ENCODE data around the gene FER.
"Not testable (repeated sequence)": the region's sequence is repeated elsewhere in the genome, so short reads cannot be mapped to it uniquely, and the experiment has no call there.

FER gene

GRCh38 chr5:108801776-108802175 is 54.1 kb downstream of the FER start:
- DNase-seq: no peak

- no peak for DNase-seq
Measured at GRCh38 chr5:108810717-108811116, 63.0 kb downstream of the FER start.

- no peak for DNase-seq
Measured at GRCh38 chr5:108813673-108814072, 66.0 kb downstream of the FER start.

GRCh38 chr5:108814551-108814950 is 66.9 kb downstream of the FER start:
- no peak for DNase-seq

- DNase-seq: no peak
Measured at GRCh38 chr5:108818613-108819272, 71.0 kb downstream of the FER start.

- DNase-seq: no peak
Measured at GRCh38 chr5:108820983-108821382, 73.3 kb downstream of the FER start.

GRCh38 chr5:108822211-108822947 is 74.7 kb downstream of the FER start:
- DNase-seq: no peak

- DNase-seq: no peak
Measured at GRCh38 chr5:108827131-108827530, 79.4 kb downstream of the FER start.

- no peak for DNase-seq
Measured at GRCh38 chr5:108830705-108831276, 83.1 kb downstream of the FER start.

- DNase-seq: no peak
Measured at GRCh38 chr5:108836492-108836891, 88.8 kb downstream of the FER start.

GRCh38 chr5:108842260-108842941 is 94.7 kb downstream of the FER start:
- not testable (repeated sequence) for DNase-seq

GRCh38 chr5:108851129-108851528 is 103.4 kb downstream of the FER start:
- not testable (repeated sequence) for DNase-seq

GRCh38 chr5:108857905-108858304 is 110.2 kb downstream of the FER start:
- no peak for DNase-seq

- no peak for DNase-seq
Measured at GRCh38 chr5:108858959-108859358, 111.3 kb downstream of the FER start.

- no peak for DNase-seq
Measured at GRCh38 chr5:108862211-108862610, 114.5 kb downstream of the FER start.

- not testable (repeated sequence) for DNase-seq
Measured at GRCh38 chr5:108866097-108866496, 118.4 kb downstream of the FER start.

- no peak for DNase-seq
Measured at GRCh38 chr5:108867656-108868055, 120.0 kb downstream of the FER start.

- no peak for DNase-seq
Measured at GRCh38 chr5:108869066-108869465, 121.4 kb downstream of the FER start.

- DNase-seq: no peak
Measured at GRCh38 chr5:108876451-108876850, 128.8 kb downstream of the FER start.

GRCh38 chr5:108878756-108879155 is 131.1 kb downstream of the FER start:
- DNase-seq: no peak

- no peak for DNase-seq
Measured at GRCh38 chr5:108881133-108881532, 133.4 kb downstream of the FER start.

- DNase-seq: no peak
Measured at GRCh38 chr5:108884736-108885135, 137.0 kb downstream of the FER start.

- no peak for DNase-seq
Measured at GRCh38 chr5:108898257-108898656, 150.6 kb downstream of the FER start.

- DNase-seq: no peak
Measured at GRCh38 chr5:108898707-108899106, 151.0 kb downstream of the FER start.

All from stimulated activated CD4-positive, alpha-beta T cell treated with anti-CD3 and anti-CD28 coated beads, Interleukin-12 subunit alpha, Interleukin-12 subunit beta, amount 100 ng/mL, for 4 hours (primary cell).